ENCODE data around the gene OR6M1. TPM values are rescaled to one million over a fixed set of nuclear protein-coding genes. Genes with fewer than 3 reads are reported as not detected.

The OR6M1 gene
- polyA plus RNA-seq, 1 of the 3 experiments (the other 2 are of a cell fraction): not detected

GRCh38 chr11:123771664-123772063 is 34.5 kb downstream of the OR6M1 start:
- CTCF ChIA-PET: no interaction called here
- TF ChIP-seq MXI1 (IDR thresholded peaks at IDR 0.05; ENCODE audit: low read depth, low read length) (no peak), IRF3 (IDR thresholded peaks at IDR 0.05; ENCODE audit: low read depth, low read length) (no peak), EP300 (IDR thresholded peaks at IDR 0.05; ENCODE audit: borderline replicate concordance in 1 of 2, low read depth in 1 of 2, low read length in 1 of 2) (no peak)
- TF ChIP-seq, protein P1, sequence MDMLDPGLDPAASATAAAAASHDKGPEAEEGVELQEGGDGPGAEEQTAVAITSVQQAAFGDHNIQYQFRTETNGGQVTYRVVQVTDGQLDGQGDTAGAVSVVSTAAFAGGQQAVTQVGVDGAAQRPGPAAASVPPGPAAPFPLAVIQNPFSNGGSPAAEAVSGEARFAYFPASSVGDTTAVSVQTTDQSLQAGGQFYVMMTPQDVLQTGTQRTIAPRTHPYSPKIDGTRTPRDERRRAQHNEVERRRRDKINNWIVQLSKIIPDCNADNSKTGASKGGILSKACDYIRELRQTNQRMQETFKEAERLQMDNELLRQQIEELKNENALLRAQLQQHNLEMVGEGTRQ (IDR thresholded peaks at IDR 0.05; ENCODE audit: borderline replicate concordance, low read depth, low read length): no peak
- Histone ChIP-seq H3K4me1 (ENCODE audit: control insufficient read depth in 1 of 2, insufficient read depth in 2 of 2, low read depth in 1 of 2, low read length in 1 of 2) (no peaks in the 10 kb centered on the region), H3K27me3 (ENCODE audit: insufficient read depth) (no peaks in the 10 kb centered on the region; the same call in 1 of the 2 replicates), H3K9me3 (no peaks in the 10 kb centered on the region), H3K79me2 (ENCODE audit: insufficient read depth) (no peaks in the 10 kb centered on the region), H3K4me3 (ENCODE audit: low read depth in 2 of 2, low read length in 1 of 2) (no peak overlapping the region), H4K20me1 (ENCODE audit: insufficient read depth) (no peaks in the 10 kb centered on the region), H2AFZ (ENCODE audit: low read depth) (no peak overlapping the region), H3K27ac (ENCODE audit: low read depth in 2 of 2, low read length in 1 of 2) (no peak overlapping the region), H3K9me2 (no peaks in the 10 kb centered on the region), H3K4me2 (no peak overlapping the region), H3K36me3 (replicated peaks in 1 of 2; ENCODE audit: control insufficient read depth in 1 of 2, insufficient read depth in 2 of 2, low read length in 1 of 2) (no peaks in the 10 kb centered on the region), H3F3A (replicated peaks; ENCODE audit: insufficient read depth) (no peaks in the 10 kb centered on the region), H3K9ac (no peak overlapping the region)
- WGBS (ENCODE audit: low lambda C conversion rate): 70% methylated on average over 3 of the region's 3 CpGs
- POLR2A ChIA-PET: no interaction called here
- no peak for DNase-seq

DNA sequence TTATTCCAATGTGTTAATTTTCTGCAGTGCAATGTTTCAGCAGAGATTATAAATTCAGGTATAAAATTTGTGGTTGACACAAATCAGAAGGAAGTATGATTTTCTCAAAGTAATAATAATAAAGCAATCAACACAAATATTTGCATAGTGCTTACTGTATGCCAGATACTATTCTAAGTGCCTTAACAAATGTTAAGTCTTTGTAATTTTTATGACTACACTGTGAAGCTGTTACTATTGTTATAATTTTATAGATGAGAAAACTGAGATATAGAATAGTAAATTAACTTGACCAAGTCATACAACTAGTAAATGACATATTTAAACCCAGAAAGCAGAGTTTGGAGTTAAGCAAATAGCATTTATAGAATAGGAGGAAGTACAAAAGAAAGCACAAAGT is 35.4 kb downstream of the OR6M1 start:
- H3K9me3 ChIP-seq: no peaks in the 10 kb centered on the region
- H3K36me3 ChIP-seq (replicated peaks in 1 of 2; ENCODE audit: control insufficient read depth in 1 of 2, insufficient read depth in 2 of 2, low read length in 1 of 2): no peaks in the 10 kb centered on the region
- no peaks in the 10 kb centered on the region for H3K4me1 ChIP-seq (ENCODE audit: control insufficient read depth in 1 of 2, insufficient read depth in 2 of 2, low read depth in 1 of 2, low read length in 1 of 2)
- H4K20me1 ChIP-seq (ENCODE audit: insufficient read depth): no peaks in the 10 kb centered on the region
- H3K4me2 ChIP-seq: no peak overlapping the region
- no peaks in the 10 kb centered on the region for H3K79me2 ChIP-seq (ENCODE audit: insufficient read depth)
- H3K27me3 ChIP-seq (ENCODE audit: insufficient read depth): no peaks in the 10 kb centered on the region
- ChIA-PET POLR2A (no interaction called here), CTCF (no interaction called here)
- no peak overlapping the region for H3K4me3 ChIP-seq (ENCODE audit: low read depth in 2 of 2, low read length in 1 of 2)
- H2AFZ ChIP-seq (ENCODE audit: low read depth): no peak overlapping the region
- no peak overlapping the region for H3K27ac ChIP-seq (ENCODE audit: low read depth in 2 of 2, low read length in 1 of 2)
- no peaks in the 10 kb centered on the region for H3F3A ChIP-seq (replicated peaks; ENCODE audit: insufficient read depth)
- no peaks in the 10 kb centered on the region for H3K9me2 ChIP-seq
- TF ChIP-seq EZH2phosphoT487 (IDR thresholded peaks at IDR 0.05; ENCODE audit: borderline replicate concordance, low read depth): no peak
- no peak for TF ChIP-seq ELF1 (IDR thresholded peaks at IDR 0.05)
- no peak for TF ChIP-seq CHD2 (IDR thresholded peaks at IDR 0.05; ENCODE audit: low read length, partially characterized antibody)
- TF ChIP-seq GATA2 (CRISPR knock-in tag; IDR thresholded peaks at IDR 0.05): no peak
- TF ChIP-seq RAD21 (IDR thresholded peaks at IDR 0.05; ENCODE audit: low read length): no peak
- no peak for TF ChIP-seq CTCF (IDR thresholded peaks at IDR 0.05)
- no peak for TF ChIP-seq TCF12 (IDR thresholded peaks at IDR 0.05)
- no peak for TF ChIP-seq EP300 (IDR thresholded peaks at IDR 0.05; ENCODE audit: borderline replicate concordance in 1 of 2, low read depth in 1 of 2, low read length in 1 of 2)
- TF ChIP-seq SMC3 (IDR thresholded peaks at IDR 0.05; ENCODE audit: low read depth, low read length): no peak
- no peak for TF ChIP-seq RFX5 (IDR thresholded peaks at IDR 0.05; ENCODE audit: low read length)
- TF ChIP-seq YY1 (IDR thresholded peaks at IDR 0.05; ENCODE audit: low read depth): no peak
- no peak for TF ChIP-seq SIN3A (IDR thresholded peaks at IDR 0.05; ENCODE audit: borderline replicate concordance, low read depth, low read length)
- TF ChIP-seq, protein P1 (IDR thresholded peaks at IDR 0.05; ENCODE audit: borderline replicate concordance, low read depth, low read length): no peak
- TF ChIP-seq JUND (IDR thresholded peaks at IDR 0.05): no peak
- TF ChIP-seq FOSL2 (IDR thresholded peaks at IDR 0.05; ENCODE audit: borderline replicate concordance, low read depth): no peak
- no peak for TF ChIP-seq FOXM1 (IDR thresholded peaks at IDR 0.05; ENCODE audit: low read depth)
- TF ChIP-seq MXI1 (IDR thresholded peaks at IDR 0.05; ENCODE audit: low read depth, low read length): no peak
- no peak for TF ChIP-seq GABPA (IDR thresholded peaks at IDR 0.05; ENCODE audit: low read depth)
- no peak overlapping the region for H3K9ac ChIP-seq
- DNase-seq: no peak
